T-helper 1 cell (primary cell): ENCODE results near the gene NABP2.
"Not testable (repeated sequence)": the region's sequence is repeated elsewhere in the genome, so short reads cannot be mapped to it uniquely, and the experiment has no call there.

ENCODE experiments used
- DNase-seq, 5 donors: peaks; one replicate each; pipeline ENCODE4 v3.0.0-alpha.2; 2012 to 2020
- total RNA-seq, 4 donors: gene quantifications; one replicate each; lab custom pipeline; 2026; lab: John Stamatoyannopoulos, UW

Gene NABP2
- 11.0 to 15.8 (median 12.9) reads per million in 4 donors for total RNA-seq

DNA sequence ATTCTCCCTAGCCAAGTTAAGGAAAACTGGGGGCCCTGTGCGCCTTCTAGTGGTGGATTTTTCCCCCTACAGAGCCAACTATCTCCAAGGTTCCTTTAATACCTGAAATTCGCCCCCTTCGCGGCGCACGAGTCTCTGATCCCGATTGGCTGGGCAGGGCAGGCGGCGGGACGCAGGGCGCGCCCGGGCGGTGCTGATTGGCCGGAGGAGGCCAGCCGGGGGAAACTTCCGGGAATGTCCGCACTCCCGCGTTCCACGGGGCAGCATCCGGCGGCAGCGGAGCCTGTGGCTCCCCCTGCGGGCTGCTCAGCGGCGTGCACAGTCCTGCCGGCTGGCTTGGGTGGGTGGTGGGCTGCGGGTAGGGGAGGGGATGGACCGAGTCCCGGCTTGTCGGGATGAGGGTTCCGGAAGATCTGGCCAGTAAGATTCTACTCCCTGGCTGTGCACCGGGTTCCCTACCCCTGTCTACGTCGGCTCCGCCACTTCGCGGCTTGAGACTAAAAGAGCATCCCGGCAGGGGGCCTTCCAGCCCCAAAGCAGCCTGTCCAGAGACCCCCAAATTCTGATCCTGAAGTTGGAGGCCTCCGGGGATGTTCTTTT, at the start of gene NABP2:
NABP2 (plus strand) TSS at position 241 of the 600 bp plus-strand sequence. CDS start 515 bp downstream, outside the sequence.
- peak; percentile 86 to 95 (median 88) for DNase-seq

DNA sequence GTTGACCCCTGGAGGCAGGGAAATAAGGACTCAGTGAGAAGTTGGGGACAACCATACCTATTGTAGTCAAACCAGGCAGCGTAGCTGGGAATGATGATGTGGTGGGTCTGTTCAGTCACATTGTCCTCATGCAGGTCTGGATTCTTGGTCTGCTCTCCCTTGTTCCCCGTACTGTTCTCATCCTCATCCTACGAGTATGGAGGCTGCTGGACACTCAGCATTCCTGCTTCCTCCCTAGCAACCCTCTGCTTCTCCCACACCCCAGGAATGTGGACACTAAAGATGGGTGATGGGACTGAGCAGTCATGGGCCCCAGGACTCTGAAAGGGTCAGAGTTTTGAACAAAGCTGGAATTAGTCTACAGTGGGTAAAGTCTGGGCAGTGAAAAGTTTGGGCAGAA, 45.8 kb upstream of the NABP2 start:
- DNase-seq, result no peak

DNA sequence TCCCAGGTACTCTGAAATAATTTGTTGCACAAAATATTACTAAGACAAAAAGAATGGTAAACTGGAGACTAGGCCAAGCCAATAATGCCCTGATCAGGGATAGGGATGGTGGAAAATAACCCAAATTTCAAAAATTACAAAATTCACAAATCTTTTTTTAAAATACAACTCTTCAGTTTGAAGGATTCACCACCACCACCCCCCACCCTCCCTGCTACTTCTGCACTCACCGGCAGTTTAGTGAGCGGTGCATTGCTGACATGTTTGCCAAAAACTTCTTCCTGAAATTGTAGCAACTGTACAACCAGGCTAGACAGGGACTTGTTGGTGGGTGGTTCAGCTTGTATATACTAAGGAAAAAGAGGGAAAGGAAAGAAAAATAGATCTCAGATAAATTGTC, 37.2 kb upstream of the NABP2 start:
- DNase-seq, result no peak

DNA sequence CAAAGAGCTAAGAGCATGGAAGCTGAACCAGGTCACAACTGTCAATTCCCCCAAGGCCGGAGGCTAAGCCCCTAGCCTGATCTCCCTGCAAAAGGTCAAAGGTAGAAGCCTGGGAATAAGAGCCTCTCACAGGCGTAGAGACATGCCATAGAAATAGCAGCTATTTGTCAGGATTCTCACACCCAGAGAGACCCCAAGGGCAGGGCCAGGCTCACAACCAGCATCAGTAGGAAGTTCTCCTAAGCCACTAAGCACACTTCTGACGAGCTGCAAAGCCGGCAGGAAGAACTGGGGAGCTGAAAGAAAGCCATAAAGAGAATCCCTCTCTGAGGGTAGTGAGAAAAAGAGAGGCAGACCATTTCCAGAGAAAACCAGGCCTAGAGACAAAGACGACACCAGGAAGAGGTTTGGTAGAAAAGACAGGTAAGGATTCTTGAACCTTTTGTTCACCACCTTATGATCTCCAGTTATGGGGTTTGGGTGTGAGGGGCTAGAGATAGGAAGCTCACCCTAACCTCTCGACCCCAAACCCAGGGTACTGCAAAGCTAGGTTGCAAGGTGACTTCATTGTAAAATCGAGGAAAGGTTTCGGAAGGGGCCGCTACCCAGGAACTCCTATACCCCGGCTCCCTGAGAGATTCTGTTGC, 35.9 kb upstream of the NABP2 start:
- DNase-seq, result no peak

DNA sequence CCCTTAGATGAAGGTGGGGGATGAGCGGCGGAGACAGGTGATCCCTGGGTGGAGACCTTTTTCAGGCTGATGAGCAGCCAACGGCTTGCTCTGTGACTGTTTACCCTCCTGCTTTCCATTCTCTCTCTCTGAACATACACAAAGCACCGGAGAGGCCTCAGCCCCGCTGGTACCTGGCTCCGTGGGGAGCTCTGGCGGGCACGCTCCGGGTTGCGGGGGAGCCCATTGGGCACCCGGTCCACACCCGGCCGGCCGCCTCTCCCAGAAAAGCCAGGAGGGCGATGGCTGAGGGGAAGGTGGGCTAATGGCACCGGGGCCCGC, 35.4 kb upstream of the NABP2 start:
- no peak for DNase-seq

DNA sequence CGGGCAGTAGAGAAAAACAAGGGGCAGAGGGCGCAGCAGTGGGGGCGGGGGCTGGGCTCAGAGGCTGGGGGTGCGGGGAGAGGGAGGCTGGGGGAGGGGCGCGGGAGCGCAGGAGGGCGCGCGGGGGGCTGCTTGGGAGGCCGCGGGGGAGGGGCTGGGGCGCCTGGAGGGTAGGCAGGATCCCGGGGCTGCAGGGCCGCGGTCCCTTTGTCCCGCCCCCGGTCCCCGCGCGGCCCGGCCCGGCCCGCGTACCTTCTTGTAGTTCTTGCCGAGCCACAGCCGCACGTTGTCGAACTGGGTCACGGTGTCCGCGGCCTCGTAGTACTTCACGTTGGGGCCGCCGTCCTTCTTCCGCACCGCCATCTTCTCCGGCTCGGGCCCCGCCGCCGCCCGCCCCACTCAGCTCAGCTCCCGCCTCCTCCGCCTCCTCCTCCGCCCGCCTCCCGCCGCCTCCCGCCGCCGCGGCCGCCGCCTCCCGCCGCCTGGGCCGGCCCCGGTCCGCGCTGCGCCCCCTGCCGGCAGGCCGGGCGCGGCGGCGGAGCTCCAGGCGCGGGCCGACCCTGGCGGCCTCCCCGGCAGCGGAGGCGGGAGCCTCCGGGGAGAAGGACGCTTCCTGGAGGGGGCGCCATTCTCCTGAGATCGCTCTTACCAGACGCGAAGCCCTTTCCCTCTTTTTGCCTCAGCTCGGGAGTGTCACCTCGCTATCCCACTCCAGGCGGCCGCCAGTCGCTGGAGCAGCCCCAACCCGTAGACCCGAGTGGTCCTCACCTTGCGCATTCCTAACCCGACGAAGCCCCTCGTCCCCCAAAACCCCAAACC, 34.8 kb upstream of the NABP2 start, which contains the start of gene SMARCC2:
SMARCC2 (minus strand) TSS at position 385 of the 819 bp plus-strand sequence; CDS start at position 363, 22 bp downstream.
- DNase-seq, result peak; percentile 78 to 88 (median 84)

DNA sequence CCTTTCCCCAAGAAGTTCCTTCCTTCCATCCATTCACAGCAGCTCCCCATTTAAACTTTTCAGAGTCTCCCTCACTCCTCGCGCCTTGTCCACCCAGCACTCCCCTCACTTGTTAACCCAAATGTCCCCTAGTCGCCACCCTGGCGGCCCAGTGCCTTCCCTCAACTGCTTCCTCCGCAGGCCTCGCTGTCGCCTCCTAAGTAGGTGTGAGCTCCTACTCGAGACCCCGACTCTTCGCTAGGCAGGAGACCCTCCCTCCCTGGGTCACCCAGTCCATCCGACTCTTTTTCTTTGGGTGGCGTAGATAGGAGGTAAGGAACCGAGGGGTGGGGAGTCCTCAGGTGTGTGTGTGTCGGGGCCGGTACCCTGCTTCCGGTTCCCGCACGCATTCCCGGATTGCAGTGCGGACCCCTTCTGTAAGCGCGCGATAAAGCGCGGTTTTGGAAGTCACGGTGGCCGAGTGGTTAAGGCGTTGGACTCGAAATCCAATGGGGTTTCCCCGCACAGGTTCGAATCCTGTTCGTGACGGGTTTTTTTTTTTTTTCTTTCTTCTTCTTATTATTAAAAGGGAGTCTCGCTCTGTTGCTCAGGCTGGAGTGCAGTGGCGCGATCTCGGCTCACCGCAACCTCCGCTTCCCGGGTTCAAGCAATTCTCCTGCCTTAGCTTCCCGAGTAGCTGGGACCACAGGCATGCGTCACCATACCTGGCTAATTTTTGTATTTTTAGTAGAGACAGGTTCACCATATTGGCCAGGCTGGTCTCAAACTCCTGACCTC, 34.0 kb upstream of the NABP2 start:
- DNase-seq, result peak; percentile 31 to 80 (median 64)

DNA sequence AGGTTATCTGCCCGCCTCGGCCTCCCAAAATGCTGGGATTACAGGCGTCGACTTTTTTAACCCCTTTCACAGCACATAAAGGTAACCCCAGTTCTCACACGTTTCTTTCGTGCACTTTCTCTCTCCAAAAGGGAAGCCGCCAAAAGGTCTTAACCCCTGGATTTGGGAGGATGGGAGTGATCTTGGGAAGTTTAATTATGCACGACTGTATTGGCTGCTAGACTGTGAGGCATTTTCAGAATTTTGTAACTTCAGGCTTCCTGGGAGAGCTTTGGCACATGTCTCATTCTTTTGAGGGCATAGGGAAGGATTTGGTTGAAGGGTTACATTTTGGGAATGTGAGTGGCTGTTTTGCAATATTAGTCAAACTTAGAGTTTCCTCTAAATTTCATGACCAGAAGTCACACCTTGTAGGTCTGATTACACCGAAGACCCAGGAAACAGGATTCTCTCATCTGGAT, 33.4 kb upstream of the NABP2 start:
- DNase-seq, result no peak

DNA sequence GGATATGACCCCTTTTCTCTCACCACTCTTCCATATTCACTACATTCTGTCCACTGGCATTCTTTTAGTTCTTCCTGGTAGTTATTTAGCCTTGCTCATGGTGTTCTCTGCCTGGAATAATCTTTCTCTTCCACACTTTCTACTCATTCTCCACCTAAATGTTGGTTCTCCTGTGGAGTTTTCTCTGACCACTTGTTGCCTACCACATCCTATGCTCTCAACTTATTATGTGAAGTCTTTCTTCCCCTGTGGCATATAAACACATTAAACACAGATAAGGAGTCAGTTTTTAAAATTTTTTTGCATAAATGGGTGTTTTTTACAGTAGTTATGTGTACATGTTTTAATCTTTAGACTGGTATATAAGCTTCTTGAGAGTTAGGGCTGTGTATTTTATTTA, 31.6 kb upstream of the NABP2 start:
- no peak for DNase-seq

DNA sequence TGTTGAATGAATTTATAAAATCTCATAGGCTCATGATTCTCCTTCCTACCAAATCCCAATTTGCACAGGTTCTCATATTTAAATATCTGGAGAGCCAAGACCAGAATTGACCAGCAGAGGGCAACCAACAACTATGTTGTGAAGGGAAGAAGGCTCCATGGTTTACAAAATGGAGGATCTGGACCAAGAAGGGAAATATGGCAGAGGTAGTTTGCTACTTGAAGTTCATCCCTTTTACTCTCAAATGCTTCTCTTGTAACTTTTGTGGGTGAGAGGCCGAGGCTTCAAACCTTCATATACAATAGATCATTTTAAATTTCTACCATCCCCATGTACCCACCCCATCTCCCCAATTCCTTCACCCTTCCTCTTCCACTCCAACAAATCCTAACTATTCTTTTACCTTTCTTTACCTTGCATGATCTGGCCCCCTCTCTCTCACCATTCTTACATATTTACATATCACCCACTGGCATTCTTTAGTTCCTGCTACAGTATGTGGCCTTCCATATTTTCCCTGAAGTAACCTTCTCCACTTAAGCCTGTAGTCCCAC, 31.0 kb upstream of the NABP2 start:
- peak; percentile 34 to 78 (median 68) for DNase-seq

DNA sequence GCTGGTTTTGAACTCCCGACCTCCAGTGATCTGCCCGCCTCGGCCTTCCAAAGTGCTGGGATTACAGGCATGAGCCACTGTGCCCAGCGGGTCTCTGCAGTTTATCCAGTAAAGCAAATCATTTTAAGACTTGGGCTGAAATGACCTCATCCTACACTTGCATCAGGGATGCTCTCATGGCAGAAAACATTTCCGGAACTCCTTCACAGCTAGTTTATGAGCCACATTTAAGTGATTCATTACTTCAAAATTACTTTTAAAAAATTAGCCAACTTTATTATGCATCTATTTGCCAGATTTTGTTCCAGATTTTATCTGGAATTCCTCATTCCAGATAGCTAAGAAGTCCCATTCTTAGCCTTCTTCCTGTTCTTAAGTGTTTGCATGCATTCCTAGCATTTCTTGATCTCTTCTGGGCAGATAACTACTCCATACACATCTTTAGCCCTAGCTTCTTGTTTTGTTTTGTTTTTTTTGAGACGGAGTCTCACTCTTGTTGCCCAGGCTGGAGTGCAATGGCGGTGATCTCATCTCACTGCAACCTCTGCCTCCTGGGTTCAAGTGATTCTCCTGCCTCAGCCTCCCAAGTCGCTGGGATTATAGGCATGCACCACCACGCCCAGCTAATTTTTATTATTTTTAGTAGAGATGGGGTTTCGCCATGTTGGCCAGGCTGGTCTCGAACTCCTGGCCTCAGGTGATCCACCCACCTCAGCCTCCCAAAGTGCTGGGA, 27.2 kb upstream of the NABP2 start:
- DNase-seq, result not testable (repeated sequence)

DNA sequence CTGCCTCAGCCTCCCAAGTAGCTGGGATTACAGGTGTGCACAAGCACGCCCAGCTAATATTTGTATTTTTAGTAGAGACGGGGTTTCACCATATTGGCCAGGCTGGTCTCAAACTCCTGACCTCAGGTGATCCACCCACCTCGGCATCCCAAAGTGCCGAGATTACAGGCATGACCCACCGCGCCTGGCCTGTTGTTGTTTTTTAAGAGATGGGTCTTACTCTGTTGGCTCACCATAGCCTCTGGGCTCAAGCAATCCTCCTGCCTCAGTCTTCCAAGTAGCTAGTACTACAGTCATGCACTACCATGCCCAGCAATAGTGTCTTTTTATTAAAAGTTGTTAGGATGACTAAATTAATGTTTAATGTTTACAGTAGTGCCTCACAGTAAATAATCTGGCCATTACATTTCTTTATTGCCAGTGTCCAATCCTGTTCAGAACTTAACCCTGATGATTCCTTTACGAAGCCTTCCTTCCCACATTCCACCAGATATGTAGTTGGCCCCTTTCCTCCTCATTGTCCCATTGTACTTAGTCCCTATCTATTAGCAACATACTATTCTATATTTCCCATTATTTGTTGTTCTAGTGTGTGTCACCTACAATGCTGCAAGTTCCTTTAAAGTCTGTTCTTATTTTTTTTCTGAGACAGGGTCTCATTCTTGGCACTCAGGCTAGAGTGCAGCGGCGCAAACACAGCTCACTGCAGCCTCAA, 26.1 kb upstream of the NABP2 start:
- DNase-seq, result no peak

DNA sequence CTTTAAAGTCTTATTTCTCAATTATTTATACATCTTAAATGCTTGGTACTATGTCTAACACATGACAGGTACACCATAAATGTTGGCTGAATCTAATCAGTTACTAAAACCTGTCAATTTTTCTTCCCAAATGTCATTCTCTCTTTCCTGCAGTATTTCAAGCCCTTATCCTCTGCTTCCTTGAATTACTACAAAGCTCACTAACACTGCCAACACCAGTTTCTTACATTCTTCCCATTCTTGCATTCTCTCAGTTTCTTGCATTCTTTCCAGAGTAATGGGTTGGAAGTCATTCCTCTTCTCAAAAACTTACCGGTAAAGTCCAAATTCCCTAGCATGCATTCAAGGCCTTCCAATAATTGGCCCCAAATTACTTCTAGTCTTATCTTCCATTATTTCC, 25.3 kb upstream of the NABP2 start:
- no peak for DNase-seq

DNA sequence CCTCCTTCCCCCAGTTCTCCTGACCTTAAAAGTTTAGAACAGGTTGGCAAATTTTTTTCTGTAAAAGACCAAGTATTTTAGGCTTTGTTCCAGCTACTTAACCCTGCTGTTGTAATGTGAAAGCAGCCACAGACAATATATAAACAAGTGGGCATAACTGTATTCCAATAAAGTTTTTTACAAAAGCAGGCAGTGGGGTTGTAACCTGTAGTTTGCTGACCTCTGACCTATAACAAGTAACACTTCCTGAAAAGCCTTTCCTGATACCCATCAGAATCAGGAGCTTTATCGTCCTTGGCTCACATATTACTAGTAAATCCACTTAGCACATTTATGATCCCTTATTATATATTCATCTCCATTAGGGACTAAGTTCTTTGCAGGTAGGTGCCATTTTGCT, 21.8 kb upstream of the NABP2 start:
- no peak for DNase-seq

DNA sequence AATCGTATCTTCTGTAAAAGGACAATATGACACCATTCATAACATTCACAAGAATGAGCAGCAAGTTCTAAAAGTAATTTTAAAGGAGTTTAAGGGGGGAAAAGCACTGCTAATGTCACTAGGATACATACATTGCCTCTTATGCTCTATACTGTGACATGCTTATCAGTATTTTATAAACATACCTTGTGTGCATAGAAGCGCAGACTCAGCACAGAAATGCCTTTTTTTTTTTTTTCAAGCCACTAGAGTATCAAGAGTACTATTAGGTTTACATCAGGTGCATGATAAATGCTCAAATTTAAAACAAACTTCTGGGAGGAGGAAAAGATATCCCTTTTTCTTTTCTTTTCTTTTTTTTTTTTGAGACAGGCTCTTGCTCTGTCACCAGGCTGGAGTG, 21.3 kb upstream of the NABP2 start:
- DNase-seq, result no peak

DNA sequence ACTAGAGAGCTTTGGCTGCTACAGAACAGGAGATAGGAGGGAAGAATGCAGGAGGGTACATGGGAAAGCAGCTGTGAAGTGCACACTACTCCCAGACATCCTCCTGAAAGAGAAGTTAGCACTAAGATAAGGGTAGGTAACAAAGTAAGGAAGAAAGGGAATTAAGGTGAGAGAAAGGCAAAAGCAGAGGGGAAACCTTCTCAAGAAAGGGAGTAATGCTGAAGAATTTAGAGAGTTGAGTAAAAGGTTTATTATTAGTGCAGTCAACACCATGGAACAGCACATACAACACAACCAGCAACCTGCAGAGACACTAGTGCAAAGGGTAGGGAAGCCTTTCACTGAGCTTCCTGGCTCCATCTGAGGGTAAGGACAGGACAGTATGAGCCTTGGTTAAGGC, 19.9 kb upstream of the NABP2 start:
- DNase-seq, result no peak

DNA sequence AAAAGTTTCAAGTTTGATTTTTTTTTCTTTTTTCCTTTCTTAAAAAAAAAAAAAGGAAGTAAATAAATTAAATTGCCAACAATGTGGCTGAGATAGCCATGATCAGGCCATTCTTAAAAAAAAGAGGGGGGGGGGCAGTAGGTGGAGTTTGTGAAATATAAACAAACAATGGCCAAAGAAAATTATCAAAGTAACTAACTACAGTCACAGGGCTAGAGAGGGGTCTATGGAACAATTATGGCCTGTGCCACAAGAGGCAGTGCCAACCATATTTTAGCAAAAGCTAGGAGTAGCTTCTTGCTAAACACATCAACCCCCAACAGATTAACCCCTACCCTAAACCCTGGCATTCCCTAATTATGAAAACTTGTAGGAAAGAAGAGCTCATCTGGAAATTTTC, 18.7 kb upstream of the NABP2 start:
- no peak for DNase-seq

DNA sequence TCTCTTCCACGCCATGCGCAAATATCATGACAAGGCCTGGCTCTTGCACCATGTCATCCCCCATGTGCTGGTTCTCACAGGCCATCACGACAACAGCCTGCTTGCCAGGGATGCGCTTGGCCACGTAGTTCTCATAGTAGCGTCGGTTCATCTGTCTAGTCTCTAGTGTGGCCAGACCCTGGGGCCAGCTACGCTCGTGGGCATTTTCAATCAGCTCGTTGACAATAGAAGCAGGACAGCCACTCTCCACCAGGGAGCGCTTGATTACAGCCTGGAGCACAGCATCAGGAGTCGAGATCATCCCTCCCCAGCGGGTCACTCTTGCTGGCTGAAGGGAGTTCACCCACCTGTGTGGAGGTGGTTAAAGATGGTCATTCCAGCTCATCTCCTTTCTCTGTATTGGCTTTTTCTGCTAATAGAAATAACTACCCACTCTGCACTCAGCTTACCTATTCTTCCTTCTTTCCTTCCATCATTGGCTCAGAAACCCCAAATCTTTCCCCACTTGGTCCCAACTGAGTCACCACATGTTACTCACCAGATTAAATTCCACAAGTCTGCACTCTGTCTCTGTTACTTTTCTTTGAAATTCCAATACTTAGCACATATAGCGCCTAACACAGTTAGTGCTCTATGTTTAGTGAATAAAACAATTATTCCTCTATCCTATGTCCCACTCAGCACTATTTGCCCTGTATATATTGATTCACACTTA, 17.5 kb upstream of the NABP2 start:
- peak in 4 of 5 donors; percentile 12 to 32 (median 28) for DNase-seq

DNA sequence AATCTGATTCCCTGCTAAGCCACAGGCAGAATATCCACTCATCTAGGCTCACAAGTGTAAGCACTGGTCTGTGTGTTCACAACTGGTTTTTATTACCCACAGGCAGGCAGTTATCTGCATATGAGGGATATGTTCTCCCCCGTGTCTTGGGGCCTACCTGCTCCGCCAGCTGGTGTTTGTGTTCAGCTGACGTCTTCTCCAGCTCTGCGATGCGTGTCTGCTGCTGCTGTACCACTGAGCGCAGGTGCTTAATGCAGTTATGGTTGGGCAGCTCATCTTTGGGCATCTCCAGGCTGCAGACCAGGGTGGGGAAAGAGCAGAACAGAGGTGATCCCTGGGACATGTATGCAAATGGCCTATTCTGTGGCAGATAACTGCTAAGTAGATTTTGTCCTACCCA, 16.1 kb upstream of the NABP2 start:
- no peak for DNase-seq

DNA sequence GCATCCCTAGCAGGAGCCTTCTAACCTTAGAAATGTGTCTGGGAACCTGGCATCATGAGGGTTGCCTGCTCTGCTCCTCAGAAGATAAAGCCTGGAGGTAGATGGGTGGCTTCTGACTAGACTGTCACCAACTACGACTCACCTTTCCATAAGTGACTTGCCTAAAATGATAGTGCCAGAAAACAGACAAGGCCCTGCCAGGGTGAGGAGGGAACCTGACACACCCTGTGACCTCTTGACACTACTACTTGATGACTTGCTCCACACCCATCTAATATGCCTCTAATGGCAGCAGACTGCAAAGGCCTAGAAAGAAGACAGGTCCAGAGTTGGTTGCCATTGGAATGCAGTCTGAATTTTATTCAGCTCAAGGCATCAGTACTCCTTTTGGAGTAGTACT, 11.8 kb upstream of the NABP2 start:
- no peak for DNase-seq

DNA sequence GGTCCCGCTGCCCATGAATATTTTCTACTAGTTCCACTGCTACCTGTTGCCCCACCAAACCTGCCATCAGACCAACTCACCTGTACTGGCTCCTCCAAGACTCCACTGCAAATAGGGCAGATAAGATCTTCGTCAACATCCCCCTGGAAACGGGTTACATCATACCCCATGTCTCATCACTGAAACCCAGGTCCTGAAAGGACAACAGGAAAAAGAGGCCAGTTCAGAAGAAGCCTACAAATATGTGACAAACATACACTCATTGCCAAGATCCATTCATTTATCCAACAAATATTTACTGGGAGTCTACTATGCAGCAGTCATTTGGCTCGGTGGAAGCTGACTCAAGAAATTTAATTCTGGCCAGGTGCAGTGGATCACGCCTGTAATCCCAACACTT, 10.3 kb upstream of the NABP2 start:
- no peak for DNase-seq
